Nephron (organoid): Measurements from ENCODE around the gene PFDN6.
"Not testable (repeated sequence)": the region's sequence is repeated elsewhere in the genome, so short reads cannot be mapped to it uniquely, and the experiment has no call there.

Experiments used
- H3K27ac Mint-ChIP-seq, 3 experiments: 2 replicates each; pipeline ENCODE4 v1.8.0; 2020; ENCODE audit warnings: mixed read lengths in 3 of 3, mild to moderate bottlenecking in 2 of 3, moderate library complexity in 1 of 3
- H3K27me3 Mint-ChIP-seq: 2 replicates; pipeline ENCODE4 v1.8.0; 2021; ENCODE audit warnings: low read depth, mild to moderate bottlenecking, moderate library complexity, mixed read lengths
- H3K36me3 Mint-ChIP-seq: 2 replicates; pipeline ENCODE4 v1.8.0; 2020; ENCODE audit warnings: low read depth, mixed read lengths
- H3K4me1 Mint-ChIP-seq: 2 replicates; pipeline ENCODE4 v1.8.0; 2020; ENCODE audit warnings: mixed read lengths
- H3K4me3 Mint-ChIP-seq, 3 experiments: 2 replicates each; pipeline ENCODE4 v1.8.0; 2020; ENCODE audit warnings: mild to moderate bottlenecking in 3 of 3, mixed read lengths in 3 of 3, moderate library complexity in 2 of 3
- H3K9me3 Mint-ChIP-seq: 2 replicates; pipeline ENCODE4 v1.8.0; 2020; ENCODE audit warnings: mixed read lengths
- CTCF ChIP-seq, 3 experiments: fragments of 200-600 bp; sonication (generic); IDR thresholded peaks; one replicate each; pipeline ENCODE4 v1.5.0; 2021; ENCODE audit warnings: antibody characterized with exemption in 3 of 3; ENCODE audit not compliant: unreplicated experiment in 3 of 3

PFDN6 gene

DNA sequence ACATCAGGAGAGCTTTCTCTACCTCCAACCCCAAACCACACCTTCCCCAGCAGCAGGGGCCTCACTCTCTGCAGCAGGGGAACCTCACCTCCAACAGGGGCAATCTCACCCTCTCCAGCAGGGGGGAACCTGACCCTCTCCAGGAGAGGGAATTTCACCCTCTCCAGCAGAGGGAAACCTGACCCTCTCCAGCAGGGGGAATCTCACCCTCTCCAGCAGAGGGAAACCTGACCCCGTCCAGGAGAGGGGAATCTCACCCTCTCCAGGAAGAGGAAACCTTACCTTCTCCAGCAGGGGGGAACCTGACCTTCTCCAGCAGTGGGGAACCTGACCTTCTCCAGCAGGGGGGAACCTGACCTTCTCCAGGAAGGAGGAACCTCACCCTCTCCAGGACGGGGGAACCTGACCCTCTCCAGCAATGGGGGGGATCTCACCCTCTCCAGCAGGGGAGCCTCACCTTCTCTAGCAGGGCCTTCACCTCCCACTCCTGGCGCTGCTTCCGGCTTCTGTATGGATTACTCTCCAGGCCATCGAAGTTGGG is 9.4 kb upstream of the PFDN6 start:
- H3K27me3 Mint-ChIP-seq, result no peaks in the 10 kb centered on the region
- H3K27ac Mint-ChIP-seq, result no peak overlapping the region
- peaks cover 15% of the 10 kb centered on the region for H3K4me1 Mint-ChIP-seq
- peaks cover 35% of the 10 kb centered on the region for H3K36me3 Mint-ChIP-seq
- H3K4me3 Mint-ChIP-seq, result no peak overlapping the region
- TF ChIP-seq CTCF (IDR thresholded peaks at IDR 0.05; ENCODE audit: unreplicated experiment in 3 of 3), result peak in 2 of 3 experiments; percentile 11 to 42
- H3K9me3 Mint-ChIP-seq, result no peaks in the 10 kb centered on the region

DNA sequence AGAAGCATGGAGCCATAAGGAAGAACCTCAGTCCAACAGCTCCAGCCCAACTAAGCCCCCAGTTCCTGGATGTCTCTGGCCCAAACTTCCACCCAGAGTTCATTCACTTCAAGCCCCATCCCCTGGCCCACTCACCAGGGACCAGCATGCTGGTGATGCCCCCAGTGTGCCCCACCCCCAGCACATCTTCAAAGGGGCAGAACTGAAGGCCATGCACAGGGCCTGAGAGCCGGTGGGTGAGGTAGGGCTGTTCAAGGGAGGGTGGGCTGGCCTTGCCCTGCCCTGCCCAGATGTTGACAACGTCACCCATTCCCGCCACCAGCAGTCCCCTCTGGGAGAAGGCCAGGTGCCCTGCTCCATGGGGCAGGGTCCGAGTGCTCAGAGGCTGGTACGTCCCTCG is 8.9 kb upstream of the PFDN6 start:
- H3K4me3 Mint-ChIP-seq, result no peak overlapping the region
- no peaks in the 10 kb centered on the region for H3K27me3 Mint-ChIP-seq
- H3K4me1 Mint-ChIP-seq, result peaks cover 12% of the 10 kb centered on the region
- no peak for TF ChIP-seq CTCF (IDR thresholded peaks at IDR 0.05; ENCODE audit: unreplicated experiment in 3 of 3)
- peaks cover 34% of the 10 kb centered on the region for H3K36me3 Mint-ChIP-seq
- H3K27ac Mint-ChIP-seq, result no peak overlapping the region
- H3K9me3 Mint-ChIP-seq, result no peaks in the 10 kb centered on the region

GRCh38 chr6:33285214-33285613 is 4.2 kb upstream of the PFDN6 start:
- H3K9me3 Mint-ChIP-seq, H3K4me3 Mint-ChIP-seq, H3K27ac Mint-ChIP-seq, H3K27me3 Mint-ChIP-seq: not testable (repeated sequence)
- Mint-ChIP-seq H3K4me1 (peaks cover 19% of the 10 kb centered on the region), H3K36me3 (peaks cover 40% of the 10 kb centered on the region)

DNA sequence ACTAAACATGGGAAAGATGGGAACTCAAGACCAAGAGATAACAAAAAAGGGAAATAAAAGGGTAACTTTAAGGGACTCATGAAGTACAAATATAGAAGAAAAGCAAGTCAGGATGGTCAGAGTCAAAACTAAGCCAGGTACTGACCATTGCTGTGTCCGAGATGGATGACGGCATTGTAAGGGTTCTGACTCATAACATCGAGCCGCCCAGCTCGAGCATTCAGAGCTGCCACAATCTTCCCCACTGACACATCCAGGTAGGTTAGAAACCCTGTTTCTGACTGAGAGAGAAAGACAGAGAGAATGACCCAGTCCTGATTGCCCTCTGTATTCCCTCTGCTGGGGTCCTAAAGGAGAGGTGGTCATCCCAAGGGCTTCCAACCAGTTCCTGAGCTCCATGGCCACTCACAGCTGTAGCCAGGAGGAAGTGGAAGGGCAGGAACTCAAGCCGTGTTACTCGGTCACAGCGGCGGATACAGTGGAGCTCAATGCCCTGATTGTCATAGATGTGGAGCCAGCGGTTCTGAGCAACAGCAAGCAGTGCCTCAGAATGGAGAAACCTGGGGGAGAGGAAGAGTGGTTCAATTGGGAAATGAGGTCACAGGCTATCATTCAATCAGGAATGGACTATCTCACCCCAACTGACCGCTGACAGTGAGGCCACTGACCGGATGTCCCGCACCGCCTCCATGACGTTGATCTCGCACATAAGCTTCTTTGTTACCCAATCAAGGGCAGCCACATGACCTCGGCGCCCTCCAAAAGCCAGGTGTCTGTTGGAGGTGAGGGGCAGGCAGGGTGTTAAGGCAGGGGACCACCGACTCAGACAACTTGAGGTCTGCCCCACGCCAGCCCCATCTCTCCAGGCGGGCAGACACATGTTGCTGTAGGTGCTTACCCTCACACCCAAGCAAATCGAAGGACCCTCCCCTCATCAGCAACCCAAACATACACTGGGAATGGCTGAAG is 2.2 kb upstream of the PFDN6 start:
- H3K9me3 Mint-ChIP-seq, result no peaks in the 10 kb centered on the region
- TF ChIP-seq CTCF (IDR thresholded peaks at IDR 0.05; ENCODE audit: unreplicated experiment in 3 of 3), result no peak
- peaks cover 31% of the 10 kb centered on the region for H3K4me1 Mint-ChIP-seq
- H3K36me3 Mint-ChIP-seq, result peaks cover 32% of the 10 kb centered on the region
- no peaks in the 10 kb centered on the region for H3K27me3 Mint-ChIP-seq
- no peak overlapping the region for H3K27ac Mint-ChIP-seq
- H3K4me3 Mint-ChIP-seq, result peak overlapping the region; percentile 96 to 98 (median 98)

- H3K27ac Mint-ChIP-seq, result peak overlapping the region in 2 of 3 experiments; percentile 66 to 69
- no peaks in the 10 kb centered on the region for H3K27me3 Mint-ChIP-seq
- H3K4me1 Mint-ChIP-seq, result peaks cover 31% of the 10 kb centered on the region
- H3K9me3 Mint-ChIP-seq, result no peaks in the 10 kb centered on the region
- peaks cover 33% of the 10 kb centered on the region for H3K36me3 Mint-ChIP-seq
- no peak for TF ChIP-seq CTCF (IDR thresholded peaks at IDR 0.05; ENCODE audit: unreplicated experiment in 3 of 3)
- peak overlapping the region; percentile 96 to 98 (median 98) for H3K4me3 Mint-ChIP-seq
Measured at GRCh38 chr6:33288141-33288920, 1.1 kb upstream of the PFDN6 start.

- H3K4me1 Mint-ChIP-seq, result peaks cover 31% of the 10 kb centered on the region
- no peaks in the 10 kb centered on the region for H3K9me3 Mint-ChIP-seq
- peak overlapping the region; percentile 56 to 69 (median 66) for H3K27ac Mint-ChIP-seq
- peaks cover 33% of the 10 kb centered on the region for H3K36me3 Mint-ChIP-seq
- no peak for TF ChIP-seq CTCF (IDR thresholded peaks at IDR 0.05; ENCODE audit: unreplicated experiment in 3 of 3)
- peak overlapping the region; percentile 96 to 98 (median 98) for H3K4me3 Mint-ChIP-seq
- H3K27me3 Mint-ChIP-seq, result no peaks in the 10 kb centered on the region
Measured at GRCh38 chr6:33289784-33290315, 449 bp downstream of the PFDN6 start.
